Breast epithelium (tissue), 4 donors: ENCODE data around the gene GUCA2A. TPM values are rescaled to one million over a fixed set of nuclear protein-coding genes. Genes with fewer than 3 reads are reported as not detected.

Experiments
- DNase-seq, 2 donors: peaks; one replicate each; pipeline ENCODE4 v3.0.0-alpha.2; 2019; ENCODE audit warnings: low spot score in 2 of 2
- H3K27ac ChIP-seq, 2 donors: fragments of 200-600 bp; sonication (generic) in 1 of 2; one replicate each; pipeline ENCODE4 v1.5.1; 2016 to 2019; ENCODE audit warnings: mild to moderate bottlenecking in 1 of 2
- H3K27me3 ChIP-seq, 2 donors: fragments of 200-600 bp; sonication (generic) in 1 of 2; one replicate each; pipeline versions ENCODE4 v1.5.1 to v1.6.0; 2017 to 2019; ENCODE audit warnings: control low read depth in 1 of 2, mild to moderate bottlenecking in 1 of 2
- H3K36me3 ChIP-seq: fragments of 200-600 bp; one replicate; pipeline ENCODE4 v1.5.1; 2019
- H3K4me1 ChIP-seq, 2 donors: fragments of 200-600 bp; sonication (generic); one replicate each; pipeline ENCODE4 v1.5.1; 2016 to 2019; ENCODE audit warnings: control low read depth in 1 of 2
- H3K4me3 ChIP-seq, 3 donors: fragments of 200-600 bp; sonication (generic); 1 replicate in 2 of 3; 2 replicates in 1 of 3; pipeline ENCODE4 v1.5.1; 2016 to 2019; ENCODE audit warnings: mild to moderate bottlenecking in 3 of 3, moderate library complexity in 2 of 3
- H3K9me3 ChIP-seq, 2 donors: fragments of 200-600 bp; sonication (generic) in 1 of 2; one replicate each; pipeline ENCODE4 v1.5.1; 2016 to 2019; ENCODE audit warnings: control low read depth in 1 of 2
- POLR2A ChIP-seq: fragments of 450-650 bp; IDR thresholded peaks from one replicate; pipeline ENCODE4 v1.6.1; 2016; ENCODE audit warnings: antibody characterized with exemption, mild to moderate bottlenecking, moderate library complexity
- POLR2AphosphoS5 ChIP-seq, 3 donors: sonication (generic); formaldehyde crosslinking; IDR thresholded peaks; one replicate each; pipeline ENCODE4 v1.6.1; 2017; ENCODE audit warnings: antibody characterized with exemption in 3 of 3
- intact Hi-C: fragments of 100-400 bp; cut with DNase I; formaldehyde crosslinking; loops from one replicate; pipeline ENCODE4 v1.15.1; 2023; ENCODE audit warnings: low total_unique reads
- total RNA-seq, 3 donors: library from RNA; depleted of rRNA; stranded (reverse); fragments of >200 nt; gene quantifications; one replicate each; pipeline ENCODE4 v1.1.0, GENCODE V29; 2016
- TF ChIP-seq, protein P1 (sequence below), 3 donors: fragments of 450-650 bp; IDR thresholded peaks; one replicate each; pipeline ENCODE4 v1.5.1; 2016 to 2017; ENCODE audit warnings: antibody characterized with exemption in 3 of 3, mild to moderate bottlenecking in 3 of 3, moderate library complexity in 3 of 3

Gene GUCA2A
- total RNA-seq, 3 donors from 2014 or later, result 8.8 TPM; not detected in 2

DNA sequence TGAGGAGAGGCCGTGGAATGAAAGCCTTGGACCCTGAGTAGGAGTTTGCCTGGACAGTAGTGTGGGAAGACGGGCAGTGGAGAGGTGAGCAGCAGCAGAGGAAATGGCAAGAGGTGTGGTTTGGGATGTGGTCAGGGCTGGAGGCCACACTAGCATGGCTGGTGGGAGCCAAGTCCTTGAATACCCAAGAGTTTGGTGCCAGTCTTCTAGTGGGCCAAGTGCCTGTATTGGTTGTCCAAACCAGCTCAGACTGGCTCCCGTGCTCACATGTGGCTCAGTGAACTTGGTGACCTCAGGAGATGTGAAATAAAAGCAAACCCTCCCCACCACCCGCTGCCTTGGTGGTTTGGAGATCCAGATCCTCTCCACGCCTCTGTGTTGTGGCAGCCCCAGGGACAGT, 2.4 kb downstream of the GUCA2A start:
- H3K9me3 ChIP-seq, result peaks cover 0 to 11% of the 10 kb centered on the region in 2 donors
- TF ChIP-seq, protein P1, sequence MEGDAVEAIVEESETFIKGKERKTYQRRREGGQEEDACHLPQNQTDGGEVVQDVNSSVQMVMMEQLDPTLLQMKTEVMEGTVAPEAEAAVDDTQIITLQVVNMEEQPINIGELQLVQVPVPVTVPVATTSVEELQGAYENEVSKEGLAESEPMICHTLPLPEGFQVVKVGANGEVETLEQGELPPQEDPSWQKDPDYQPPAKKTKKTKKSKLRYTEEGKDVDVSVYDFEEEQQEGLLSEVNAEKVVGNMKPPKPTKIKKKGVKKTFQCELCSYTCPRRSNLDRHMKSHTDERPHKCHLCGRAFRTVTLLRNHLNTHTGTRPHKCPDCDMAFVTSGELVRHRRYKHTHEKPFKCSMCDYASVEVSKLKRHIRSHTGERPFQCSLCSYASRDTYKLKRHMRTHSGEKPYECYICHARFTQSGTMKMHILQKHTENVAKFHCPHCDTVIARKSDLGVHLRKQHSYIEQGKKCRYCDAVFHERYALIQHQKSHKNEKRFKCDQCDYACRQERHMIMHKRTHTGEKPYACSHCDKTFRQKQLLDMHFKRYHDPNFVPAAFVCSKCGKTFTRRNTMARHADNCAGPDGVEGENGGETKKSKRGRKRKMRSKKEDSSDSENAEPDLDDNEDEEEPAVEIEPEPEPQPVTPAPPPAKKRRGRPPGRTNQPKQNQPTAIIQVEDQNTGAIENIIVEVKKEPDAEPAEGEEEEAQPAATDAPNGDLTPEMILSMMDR (IDR thresholded peaks at IDR 0.05), result no peak
- intact Hi-C loops, result no loop called here
- no peak overlapping the region for H3K27ac ChIP-seq
- H3K27me3 ChIP-seq, result no peaks in the 10 kb centered on the region
- H3K4me1 ChIP-seq, result no peaks in the 10 kb centered on the region
- H3K4me3 ChIP-seq, result no peak overlapping the region
- H3K36me3 ChIP-seq, result no peaks in the 10 kb centered on the region
- DNase-seq, result no peak

DNA sequence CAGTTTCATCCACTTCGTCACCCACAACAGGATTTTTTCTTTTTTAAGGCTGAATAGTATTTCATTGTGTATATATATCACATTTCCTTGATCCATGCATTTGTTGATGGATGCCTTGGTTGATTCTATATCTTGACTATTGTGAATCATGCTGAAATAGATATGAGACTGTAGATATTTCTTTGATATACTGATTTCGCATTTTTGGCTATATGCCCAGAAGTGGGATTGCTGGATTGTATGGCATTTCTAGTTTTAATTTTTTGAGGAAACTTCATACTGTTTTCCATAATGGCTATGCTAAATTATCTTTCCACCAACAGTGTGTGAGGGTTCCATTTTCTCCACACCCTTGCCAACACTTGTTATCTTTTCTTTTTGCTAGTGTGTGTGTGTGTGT, 6.4 kb downstream of the GUCA2A start:
- Histone ChIP-seq H3K27ac (no peak overlapping the region), H3K4me3 (no peak overlapping the region), H3K9me3 (peaks cover 0 to 11% of the 10 kb centered on the region in 2 donors), H3K4me1 (no peaks in the 10 kb centered on the region), H3K36me3 (no peaks in the 10 kb centered on the region), H3K27me3 (no peaks in the 10 kb centered on the region)
- intact Hi-C loops, result no loop called here
- DNase-seq, result no peak
- TF ChIP-seq POLR2A (no peak), POLR2AphosphoS5 (IDR thresholded peaks at IDR 0.05) (no peak)
- TF ChIP-seq, protein P1 (IDR thresholded peaks at IDR 0.05), result no peak

DNA sequence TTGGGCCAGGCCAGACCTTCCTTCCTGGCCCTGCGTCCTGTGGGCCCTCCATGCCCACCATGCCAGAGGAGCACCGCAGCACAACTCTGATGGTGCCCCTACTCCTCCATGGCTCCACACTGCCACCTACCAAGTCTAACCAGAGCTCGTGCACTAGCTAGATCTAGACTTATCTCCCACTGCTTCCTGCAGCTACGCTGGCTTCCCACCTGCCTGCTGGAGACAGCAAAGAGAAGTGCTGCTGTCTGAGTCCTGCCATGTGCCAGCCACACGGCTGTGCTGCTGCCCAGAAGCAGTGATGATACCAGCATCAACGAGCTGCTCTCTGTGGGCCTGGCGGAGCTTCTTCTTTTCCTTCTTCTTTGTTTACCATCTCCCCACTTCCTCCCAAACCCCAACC, 6.9 kb downstream of the GUCA2A start:
- Histone ChIP-seq H3K4me1 (no peaks in the 10 kb centered on the region), H3K9me3 (peaks cover 0 to 11% of the 10 kb centered on the region in 2 donors), H3K4me3 (no peak overlapping the region), H3K27me3 (no peaks in the 10 kb centered on the region), H3K36me3 (no peaks in the 10 kb centered on the region), H3K27ac (no peak overlapping the region)
- TF ChIP-seq, protein P1 (IDR thresholded peaks at IDR 0.05), result no peak
- TF ChIP-seq POLR2AphosphoS5 (IDR thresholded peaks at IDR 0.05) (no peak), POLR2A (no peak)
- no peak for DNase-seq
- intact Hi-C loops, result no loop called here

DNA sequence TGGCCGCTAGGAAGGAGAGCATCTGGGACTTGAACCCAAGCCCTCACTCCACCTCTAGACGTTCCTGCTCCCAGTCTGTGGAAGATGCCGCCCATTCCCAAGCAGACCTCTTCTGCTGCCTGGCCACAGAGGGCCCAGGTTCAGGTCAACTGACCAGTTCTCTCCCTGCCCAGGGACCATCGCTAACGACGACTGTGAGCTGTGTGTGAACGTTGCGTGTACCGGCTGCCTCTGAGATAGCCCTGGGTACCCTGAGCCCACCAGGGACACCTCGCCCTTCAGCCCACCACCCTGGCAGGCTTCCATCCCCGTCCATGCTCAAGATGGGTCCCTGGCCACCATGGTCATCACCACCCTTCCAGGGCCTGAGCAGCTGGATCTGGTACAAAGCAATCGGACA, 9.2 kb downstream of the GUCA2A start:
- intact Hi-C loops, result no loop called here
- Histone ChIP-seq H3K9me3 (peaks cover 0 to 2% of the 10 kb centered on the region in 2 donors), H3K4me1 (no peaks in the 10 kb centered on the region), H3K27me3 (no peaks in the 10 kb centered on the region), H3K4me3 (no peak overlapping the region), H3K27ac (no peak overlapping the region), H3K36me3 (no peaks in the 10 kb centered on the region)
- no peak for TF ChIP-seq POLR2AphosphoS5 (IDR thresholded peaks at IDR 0.05)
- TF ChIP-seq, protein P1 (IDR thresholded peaks at IDR 0.05), result no peak
- DNase-seq, result no peak

GRCh38 chr1:42154685-42155084, 9.9 kb downstream of the GUCA2A start:
- no peak for DNase-seq
- Histone ChIP-seq H3K9me3 (no peaks in the 10 kb centered on the region), H3K27ac (no peak overlapping the region), H3K27me3 (no peaks in the 10 kb centered on the region), H3K4me1 (no peaks in the 10 kb centered on the region), H3K36me3 (no peaks in the 10 kb centered on the region), H3K4me3 (no peak overlapping the region)
- TF ChIP-seq POLR2A (no peak), POLR2AphosphoS5 (IDR thresholded peaks at IDR 0.05) (no peak)
- TF ChIP-seq, protein P1 (IDR thresholded peaks at IDR 0.05), result no peak
- intact Hi-C loops, result no loop called here
